Non-pigmented ciliary epithelial cell (primary cell): Measurements from ENCODE around the gene EPO.
A peak's percentile ranks its signal among the peaks of the same experiment; 100 is the strongest.
"Not testable (repeated sequence)": the region's sequence is repeated elsewhere in the genome, so short reads cannot be mapped to it uniquely, and the experiment has no call there.

Experiments
- DNase-seq: peaks from one replicate; pipeline ENCODE4 v3.0.0-alpha.2; 2010; ENCODE audit warnings: low read depth

EPO gene

GRCh38 chr7:100705753-100706671 lies 14.3 kb upstream of the EPO start, which contains the start of gene POP7:
TSS of gene POP7 (plus strand) at chr7:100706121. CDS start at chr7:100706831, 710 bp downstream.
- peak; percentile 89 for DNase-seq

GRCh38 chr7:100706672-100707311 lies 13.5 kb upstream of the EPO start:
- no peak for DNase-seq

- no peak for DNase-seq
Observed at GRCh38 chr7:100708395-100708794, 11.9 kb upstream of the EPO start.

GRCh38 chr7:100710452-100710851 lies 9.8 kb upstream of the EPO start:
- DNase-seq: no peak

- no peak for DNase-seq
Observed at GRCh38 chr7:100711369-100711768, 8.9 kb upstream of the EPO start.

- DNase-seq: no peak
Observed at GRCh38 chr7:100714725-100715124, 5.5 kb upstream of the EPO start.

- DNase-seq: not testable (repeated sequence)
Observed at GRCh38 chr7:100717073-100717472, 3.2 kb upstream of the EPO start.

- DNase-seq: no peak
Observed at GRCh38 chr7:100719523-100720278, 567 bp upstream of the EPO start.

GRCh38 chr7:100720671-100721504 lies 620 bp downstream of the EPO start:
- no peak for DNase-seq

GRCh38 chr7:100721505-100721812 lies 1.2 kb downstream of the EPO start:
- DNase-seq: no peak

GRCh38 chr7:100722480-100723212 lies 2.4 kb downstream of the EPO start:
- no peak for DNase-seq

- DNase-seq: no peak
Observed at GRCh38 chr7:100723732-100724275, 3.5 kb downstream of the EPO start.

- DNase-seq: not testable (repeated sequence)
Observed at GRCh38 chr7:100724364-100724763, 4.1 kb downstream of the EPO start.

- DNase-seq: peak; percentile 70
Observed at GRCh38 chr7:100726996-100727761, 6.9 kb downstream of the EPO start.

GRCh38 chr7:100728196-100728595 lies 7.9 kb downstream of the EPO start:
- DNase-seq: no peak

GRCh38 chr7:100730136-100730800 lies 10.0 kb downstream of the EPO start:
- DNase-seq: no peak

GRCh38 chr7:100731937-100732636 lies 11.8 kb downstream of the EPO start:
- no peak for DNase-seq

- DNase-seq: no peak
Observed at GRCh38 chr7:100735730-100736129, 15.5 kb downstream of the EPO start.

- no peak for DNase-seq
Observed at GRCh38 chr7:100736671-100737070, 16.4 kb downstream of the EPO start.
